OCI-LY1 (cell line): ENCODE measurements around the gene ZNF444.

Experiments
- H2AFZ ChIP-seq: fragments of 200-600 bp; sonication (generic), shearing (Covaris generic); 2 replicates; pipeline ENCODE4 v1.6.0; 2014; ENCODE audit warnings: antibody characterized with exemption, mild to moderate bottlenecking, low read length
- H3F3A ChIP-seq: fragments of 200-600 bp; sonication (generic), shearing (Covaris generic); 2 replicates; pipeline ENCODE4 v1.6.0; 2014; ENCODE audit warnings: mild to moderate bottlenecking, antibody characterized with exemption, low read length, moderate library complexity; ENCODE audit not compliant: insufficient read depth
- H3K27ac ChIP-seq: fragments of 200-600 bp; sonication (generic); 2 replicates; pipeline ENCODE4 v1.5.1; 2014; ENCODE audit warnings: low read length, mixed run types, mild to moderate bottlenecking, low read depth; ENCODE audit not compliant: poor library complexity, severe bottlenecking
- H3K27me3 ChIP-seq: fragments of 200-600 bp; sonication (generic); 2 replicates; pipeline ENCODE4 v1.6.0; 2014; ENCODE audit warnings: antibody characterized with exemption, mild to moderate bottlenecking, low read length, moderate library complexity; ENCODE audit not compliant: insufficient read depth
- H3K36me3 ChIP-seq: fragments of 200-600 bp; sonication (generic); 2 replicates; pipeline ENCODE4 v1.6.1; 2014; ENCODE audit warnings: mild to moderate bottlenecking, antibody characterized with exemption, low read length, moderate library complexity, mixed read lengths; ENCODE audit not compliant: insufficient read depth
- H3K4me1 ChIP-seq: fragments of 200-600 bp; sonication (generic); 2 replicates; pipeline ENCODE4 v1.5.1; 2014; ENCODE audit warnings: mild to moderate bottlenecking, low read length, moderate library complexity; ENCODE audit not compliant: insufficient read depth, severe bottlenecking
- H3K4me2 ChIP-seq: fragments of 200-600 bp; sonication (generic), shearing (Covaris generic); 2 replicates; pipeline ENCODE4 v1.6.1; 2014; ENCODE audit warnings: low read length
- H3K4me3 ChIP-seq: fragments of 200-600 bp; sonication (generic); 2 replicates; pipeline ENCODE4 v1.5.1; 2014; ENCODE audit warnings: low read length, low read depth, mild to moderate bottlenecking, mixed read lengths; ENCODE audit not compliant: poor library complexity, severe bottlenecking
- H3K79me2 ChIP-seq: fragments of 200-600 bp; shearing (Covaris generic); 2 replicates; pipeline ENCODE4 v1.6.1; 2016; ENCODE audit warnings: mixed run types, low read length, mixed read lengths; ENCODE audit not compliant: insufficient read depth
- H3K9ac ChIP-seq: fragments of 200-600 bp; sonication (generic), shearing (Covaris generic); 2 replicates; pipeline ENCODE4 v1.6.1; 2014; ENCODE audit warnings: mild to moderate bottlenecking, low read length, mixed read lengths
- H3K9me2 ChIP-seq: fragments of 200-600 bp; sonication (generic), shearing (Covaris generic); 2 replicates; pipeline ENCODE4 v1.6.1; 2014; ENCODE audit warnings: low read depth, mild to moderate bottlenecking, low read length, mixed read lengths
- H3K9me3 ChIP-seq: fragments of 200-600 bp; shearing (Covaris generic); 2 replicates; pipeline ENCODE4 v1.6.1; 2014; ENCODE audit warnings: low read length, mixed read lengths
- H4K20me1 ChIP-seq: fragments of 200-600 bp; sonication (generic), shearing (Covaris generic); 2 replicates; pipeline ENCODE4 v1.6.0; 2016; ENCODE audit warnings: mild to moderate bottlenecking, low read length; ENCODE audit not compliant: insufficient read depth
- CTCF ChIP-seq: fragments of 200-600 bp; sonication (generic), shearing (Covaris generic); IDR thresholded peaks from 2 replicates; pipeline ENCODE4 v1.5.1; 2017; ENCODE audit warnings: mild to moderate bottlenecking, antibody characterized with exemption, low read length, moderate library complexity, mixed read lengths
- EZH2 ChIP-seq: fragments of 200-600 bp; sonication (generic), shearing (Covaris generic); IDR thresholded peaks from 2 replicates; pipeline ENCODE4 v1.8.0; 2017; ENCODE audit warnings: borderline replicate concordance, mixed run types, mild to moderate bottlenecking, antibody characterized with exemption, low read length, moderate library complexity, mixed read lengths

ZNF444 gene

GRCh38 chr19:56108447-56109195, 32.5 kb upstream of the ZNF444 start:
- H3K9ac ChIP-seq: no peak overlapping the region
- peaks cover 42% of the 10 kb centered on the region for H3K4me1 ChIP-seq
- no peaks in the 10 kb centered on the region for H3K9me2 ChIP-seq
- H3K27ac ChIP-seq: no peak overlapping the region
- peaks cover 5% of the 10 kb centered on the region; the same call in 1 of the 2 replicates for H3K79me2 ChIP-seq
- no peaks in the 10 kb centered on the region for H3F3A ChIP-seq
- no peak overlapping the region for H2AFZ ChIP-seq
- H3K4me3 ChIP-seq: no peak overlapping the region
- H3K27me3 ChIP-seq: no peaks in the 10 kb centered on the region
- H3K9me3 ChIP-seq: no peaks in the 10 kb centered on the region
- no peaks in the 10 kb centered on the region for H4K20me1 ChIP-seq
- H3K4me2 ChIP-seq: no peak overlapping the region
- no peak for TF ChIP-seq CTCF
- TF ChIP-seq EZH2: no peak
- H3K36me3 ChIP-seq: no peaks in the 10 kb centered on the region

- Histone ChIP-seq H3K9ac (no peak overlapping the region), H3K79me2 (peaks cover 5% of the 10 kb centered on the region; the same call in 1 of the 2 replicates), H3K4me3 (no peak overlapping the region), H2AFZ (no peak overlapping the region), H3K4me2 (no peak overlapping the region), H4K20me1 (no peaks in the 10 kb centered on the region), H3K9me2 (no peaks in the 10 kb centered on the region), H3K27ac (no peak overlapping the region), H3K27me3 (no peaks in the 10 kb centered on the region), H3K4me1 (peaks cover 45% of the 10 kb centered on the region), H3K9me3 (no peaks in the 10 kb centered on the region), H3F3A (no peaks in the 10 kb centered on the region), H3K36me3 (no peaks in the 10 kb centered on the region)
- TF ChIP-seq EZH2: no peak
- TF ChIP-seq CTCF: no peak
Observed at GRCh38 chr19:56109226-56109625, 31.9 kb upstream of the ZNF444 start.

- Histone ChIP-seq H4K20me1 (no peaks in the 10 kb centered on the region), H3K79me2 (0 out of 2 replicates have a peak, but pooled peaks cover 2% of the 10 kb centered on the region), H3K36me3 (no peaks in the 10 kb centered on the region), H3K4me2 (peak overlapping the region; percentile 62; the same call in 1 of the 2 replicates), H3F3A (no peaks in the 10 kb centered on the region), H3K9me3 (no peaks in the 10 kb centered on the region), H2AFZ (no peak overlapping the region), H3K27ac (peak overlapping the region; percentile 85), H3K9me2 (no peaks in the 10 kb centered on the region), H3K27me3 (no peaks in the 10 kb centered on the region), H3K4me3 (peak overlapping the region; percentile 37), H3K4me1 (peaks cover 39% of the 10 kb centered on the region), H3K9ac (no peak overlapping the region)
- TF ChIP-seq EZH2 (no peak), CTCF (no peak)
Observed at GRCh38 chr19:56110515-56111448, 30.3 kb upstream of the ZNF444 start.
